ENCODE data around the gene SCNM1. TPM values are rescaled to one million over a fixed set of nuclear protein-coding genes. Genes with fewer than 3 reads are reported as not detected.

The SCNM1 gene
- polyA plus RNA-seq (91.1 and 106 TPM in 2 replicates), polyA minus RNA-seq (26.3 and 27.7 TPM in 2 replicates)

GRCh38 chr1:151165738-151166504 lies at the start of gene SCNM1, which contains the start of gene LYSMD1:
Gene SCNM1, plus strand, starts transcription at chr1:151166144. Its CDS starts 9 bp downstream, at chr1:151166153.
Gene LYSMD1, minus strand, starts transcription at chr1:151165902. Its CDS starts 644 bp downstream, at chr1:151165258.
- no peaks in the 10 kb centered on the region for H3K36me3 ChIP-seq (ENCODE audit: insufficient read depth, low read length)

More at GRCh38 chr1:151165738-151166504, at the start of gene SCNM1, which contains the start of gene LYSMD1:
- Histone ChIP-seq H4K20me1 (ENCODE audit: insufficient read depth) (no peaks in the 10 kb centered on the region), H3K9ac (ENCODE audit: low read length) (peak within 1 kb of the TSS; percentile 83), H3K27me3 (ENCODE audit: insufficient read depth, low read depth, low read length) (no peaks in the 10 kb centered on the region), H3K4me2 (ENCODE audit: low read length) (peak within 1 kb of the TSS; percentile 97), H3F3A (ENCODE audit: insufficient read depth, low read length, poor library complexity, severe bottlenecking) (peaks cover 3% of the 10 kb centered on the region), H3K9me3 (ENCODE audit: low read length) (no peaks in the 10 kb centered on the region), H3K9me2 (ENCODE audit: insufficient read depth, low read length) (no peaks in the 10 kb centered on the region), H3K27ac (ENCODE audit: low read length) (peak within 1 kb of the TSS; percentile 89), H3K79me2 (replicated peaks; ENCODE audit: insufficient read depth, low read length) (peaks cover 20% of the 10 kb centered on the region), H3K4me3 (ENCODE audit: low read length) (peak within 1 kb of the TSS; percentile 88), H2AFZ (ENCODE audit: low read depth, low read length) (peak within 1 kb of the TSS; percentile 95)
- TF ChIP-seq CTCF (IDR thresholded peaks at IDR 0.05; ENCODE audit: poor library complexity, severe bottlenecking) (peak; percentile 49), SMC3 (conservative IDR thresholded peaks at IDR 0.05; ENCODE audit: poor library complexity) (peak; percentile 29), TAF1 (IDR thresholded peaks at IDR 0.05; ENCODE audit: low read depth) (peak; percentile 25), EP300 (conservative IDR thresholded peaks at IDR 0.05; ENCODE audit: poor library complexity, severe bottlenecking) (no peak), MXI1 (conservative IDR thresholded peaks at IDR 0.05; ENCODE audit: poor library complexity, severe bottlenecking) (peak; percentile 82), RAD21 (conservative IDR thresholded peaks at IDR 0.05) (no peak), REST (IDR thresholded peaks at IDR 0.05; ENCODE audit: borderline replicate concordance) (peak; percentile 78), POLR2AphosphoS5 (IDR thresholded peaks at IDR 0.05) (peak; percentile 78), EZH2 (IDR thresholded peaks at IDR 0.05; ENCODE audit: borderline replicate concordance, insufficient read depth, low read length, poor library complexity, severe bottlenecking) (no peak)

Measured in neural cell (in vitro differentiated cells).